Daoy (cell line): Measurements from ENCODE around the gene DRD2. TPM values are rescaled to one million over a fixed set of nuclear protein-coding genes. Genes with fewer than 3 reads are reported as not detected.

Experiments
- DNase-seq: peaks from one replicate; pipeline ENCODE4 v3.0.0-alpha.2; 2015; ENCODE audit warnings: low read depth
- total RNA-seq: library from RNA; depleted of rRNA; stranded (reverse); fragments of >200 nt; shearing (Covaris generic); gene quantifications from 2 replicates; pipeline ENCODE4 v1.2.3, GENCODE V29; 2014

DRD2 gene
- total RNA-seq, 1 experiment from 2014 or later, result 0.23 TPM

DNA sequence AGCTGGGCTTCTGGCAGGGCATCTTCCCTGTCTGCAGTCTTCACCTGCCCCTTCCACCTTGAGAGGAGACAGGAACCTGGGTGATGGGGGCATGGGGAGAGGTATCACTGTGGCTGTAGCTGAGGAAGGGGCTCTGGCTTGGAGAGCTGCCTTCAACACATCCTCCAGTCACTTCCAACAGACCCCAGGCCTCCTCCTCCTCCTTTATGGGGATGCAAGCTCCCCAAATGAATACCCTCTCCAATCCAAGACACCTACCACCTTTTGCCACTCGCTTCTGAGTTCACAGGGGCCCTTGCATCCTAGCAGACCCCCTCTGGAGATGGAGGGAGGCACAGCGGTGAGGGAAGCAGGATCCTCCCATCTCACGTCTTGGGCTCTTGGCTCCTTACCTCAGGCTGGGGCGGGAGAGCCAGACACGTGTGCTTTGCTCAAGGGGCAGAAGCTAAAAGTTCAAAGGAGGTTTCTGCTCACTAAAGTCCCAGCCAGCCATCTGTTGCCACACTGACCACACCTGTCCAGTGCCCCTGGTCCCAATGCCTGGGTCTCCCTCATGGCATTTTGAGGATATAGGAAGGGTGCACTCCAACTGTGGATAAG, 74.5 kb downstream of the DRD2 start:
- no peak for DNase-seq

DNA sequence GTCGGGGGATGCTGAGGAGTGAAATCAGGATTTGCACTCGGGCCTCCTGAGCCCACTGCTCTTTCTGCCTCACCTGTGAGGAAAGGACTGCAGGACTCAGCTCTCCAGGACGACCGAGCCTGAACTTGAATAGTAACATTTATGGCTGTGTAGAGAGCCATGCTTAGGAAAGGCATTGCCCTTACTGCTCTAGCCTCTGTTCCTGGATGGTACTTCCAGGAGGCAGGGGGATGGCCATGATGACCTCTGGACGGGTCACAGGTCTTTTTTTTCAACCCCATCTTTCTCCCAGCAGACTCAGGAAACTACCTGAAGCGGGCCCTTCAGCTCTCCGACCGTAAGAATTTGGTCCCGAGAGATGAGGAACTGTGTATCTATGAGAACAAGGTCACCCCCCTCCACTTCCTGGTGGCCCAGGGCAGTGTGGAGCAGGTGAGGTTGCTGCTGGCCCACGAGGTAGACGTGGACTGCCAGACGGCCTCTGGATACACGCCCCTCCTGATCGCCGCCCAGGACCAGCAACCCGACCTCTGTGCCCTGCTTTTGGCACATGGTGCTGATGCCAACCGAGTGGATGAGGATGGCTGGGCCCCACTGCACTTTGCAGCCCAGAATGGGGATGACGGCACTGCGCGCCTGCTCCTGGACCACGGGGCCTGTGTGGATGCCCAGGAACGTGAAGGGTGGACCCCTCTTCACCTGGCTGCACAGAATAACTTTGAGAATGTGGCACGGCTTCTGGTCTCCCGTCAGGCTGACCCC, 76.3 kb downstream of the DRD2 start:
- no peak for DNase-seq

- DNase-seq, result no peak
These were observed 77.4 kb downstream of the DRD2 start for GRCh38 chr11:113397821-113398220.

- no peak for DNase-seq
These were observed 78.0 kb downstream of the DRD2 start for GRCh38 chr11:113397212-113397611.

- DNase-seq, result no peak
These were observed 78.5 kb downstream of the DRD2 start for GRCh38 chr11:113396690-113397089.

DNA sequence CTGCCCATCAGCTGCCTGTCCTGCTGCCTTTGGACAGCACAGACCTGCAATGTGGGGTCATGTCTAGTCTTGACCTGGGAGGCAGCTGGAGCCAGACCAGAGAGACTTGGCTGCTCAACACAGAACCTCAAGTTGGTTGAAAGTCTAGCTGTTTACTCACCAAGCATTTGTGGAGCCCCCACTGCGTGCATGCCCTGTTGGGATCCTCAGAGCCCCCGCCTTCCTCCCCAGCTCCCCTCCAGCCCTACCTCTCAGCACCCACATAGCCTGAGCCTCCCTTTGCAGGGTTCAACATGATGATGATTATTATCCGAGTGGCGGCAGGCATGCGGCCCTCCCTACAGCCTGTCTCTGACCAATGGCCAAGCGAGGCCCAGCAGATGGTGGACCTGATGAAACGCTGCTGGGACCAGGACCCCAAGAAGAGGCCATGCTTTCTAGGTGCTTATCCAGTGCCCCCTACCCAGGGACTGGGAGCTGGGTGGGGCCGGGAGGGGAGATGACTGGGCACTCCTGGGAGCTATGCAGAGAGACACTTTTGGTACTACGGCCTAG, 79.3 kb downstream of the DRD2 start:
- no peak for DNase-seq

DNA sequence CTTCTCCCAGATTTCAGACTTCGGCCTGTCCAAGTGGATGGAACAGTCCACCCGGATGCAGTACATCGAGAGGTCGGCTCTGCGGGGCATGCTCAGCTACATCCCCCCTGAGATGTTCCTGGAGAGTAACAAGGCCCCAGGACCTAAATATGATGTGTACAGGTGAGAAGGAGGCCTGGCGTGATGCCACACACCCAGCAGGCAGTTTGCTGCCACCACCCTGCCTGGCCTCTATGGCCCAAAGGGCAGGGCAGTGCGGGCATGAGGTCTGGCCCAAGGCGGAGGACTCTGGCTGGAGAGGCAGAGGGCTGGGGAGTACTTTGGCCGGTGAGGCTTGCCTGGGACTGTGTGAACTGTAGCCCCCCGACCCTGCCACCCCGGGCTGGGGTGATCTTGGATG, 80.3 kb downstream of the DRD2 start:
- DNase-seq, result no peak

GRCh38 chr11:113393501-113393985, 81.7 kb downstream of the DRD2 start:
- no peak for DNase-seq

DNA sequence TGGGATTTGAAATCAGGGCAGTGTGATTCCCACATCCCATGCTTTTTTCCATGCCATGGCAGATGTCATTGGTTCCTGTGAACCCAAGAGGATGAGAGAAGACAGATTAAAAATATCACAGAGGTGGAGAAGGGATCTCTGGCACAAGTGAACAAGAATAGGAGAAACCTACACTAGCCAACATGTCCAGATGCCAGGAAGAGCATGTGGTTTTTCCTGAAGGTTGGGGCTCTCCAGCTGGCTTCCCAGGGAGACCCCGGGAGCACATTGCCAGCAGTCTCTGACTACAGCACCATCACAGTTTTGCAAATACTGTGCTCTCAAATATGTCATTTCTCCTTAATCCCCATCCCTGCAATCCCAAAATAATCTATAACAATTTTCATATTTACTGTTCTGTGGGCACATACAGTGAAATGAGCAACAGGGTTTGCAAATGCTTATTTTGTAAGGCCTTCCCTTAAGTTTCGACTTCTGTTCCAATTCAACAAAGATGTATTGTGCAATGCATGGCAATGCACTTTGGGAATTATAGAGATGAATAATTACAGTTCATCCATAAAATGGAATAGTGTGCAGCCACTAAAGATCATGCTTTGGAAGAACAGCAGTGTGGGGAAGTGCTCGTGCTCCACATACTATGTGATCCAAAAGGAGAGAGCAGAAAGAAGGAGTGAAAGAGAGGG, 82.8 kb downstream of the DRD2 start:
- DNase-seq, result no peak

DNA sequence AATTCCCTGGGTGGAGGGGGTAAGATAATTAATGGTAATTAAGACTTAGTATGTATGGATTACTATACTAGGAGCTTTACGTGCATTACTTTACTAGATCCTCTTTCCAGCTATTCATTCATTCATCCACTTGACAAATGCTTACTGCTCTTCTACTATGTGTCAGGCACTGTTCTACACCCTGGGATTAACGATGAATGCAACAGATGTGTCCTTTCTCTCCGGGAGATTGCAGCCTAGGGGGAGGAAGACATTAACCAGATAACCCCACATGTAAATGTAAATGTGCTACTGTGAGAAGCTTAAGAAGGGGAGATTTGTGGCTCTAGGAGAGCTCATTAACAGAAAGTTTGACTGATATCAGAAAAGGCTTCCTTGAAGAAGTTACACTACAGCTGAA, 85.9 kb downstream of the DRD2 start:
- no peak for DNase-seq

DNA sequence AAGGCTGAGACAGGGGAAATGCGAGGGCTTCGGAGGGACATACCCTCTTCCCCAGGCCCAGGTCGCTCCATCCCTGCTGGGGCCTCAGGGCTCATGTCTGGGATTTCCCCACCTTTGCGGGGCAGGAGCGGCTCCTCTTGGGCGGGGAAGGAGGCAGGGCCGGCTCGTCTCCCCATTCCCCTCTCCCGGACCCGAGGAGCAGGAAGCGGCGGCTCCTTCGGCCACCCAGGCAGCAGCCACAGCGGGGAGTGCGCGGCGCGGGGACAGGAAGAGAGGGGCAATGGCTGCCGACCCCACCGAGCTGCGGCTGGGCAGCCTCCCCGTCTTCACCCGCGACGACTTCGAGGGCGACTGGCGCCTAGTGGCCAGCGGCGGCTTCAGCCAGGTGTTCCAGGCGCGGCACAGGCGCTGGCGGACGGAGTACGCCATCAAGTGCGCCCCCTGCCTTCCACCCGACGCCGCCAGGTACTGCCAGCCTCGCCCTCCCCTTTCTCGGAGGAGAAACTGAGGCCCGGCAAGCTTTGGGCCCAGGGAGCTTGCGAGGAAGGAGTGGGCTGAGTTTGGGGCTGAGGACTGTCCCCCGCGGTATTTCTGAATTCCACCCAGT, 87.5 kb downstream of the DRD2 start, which contains the start of gene ANKK1:
ANKK1 (plus strand) TSS at position 175 of the 607 bp plus-strand sequence; CDS start at position 281, 106 bp downstream.
- DNase-seq, result no peak

DNA sequence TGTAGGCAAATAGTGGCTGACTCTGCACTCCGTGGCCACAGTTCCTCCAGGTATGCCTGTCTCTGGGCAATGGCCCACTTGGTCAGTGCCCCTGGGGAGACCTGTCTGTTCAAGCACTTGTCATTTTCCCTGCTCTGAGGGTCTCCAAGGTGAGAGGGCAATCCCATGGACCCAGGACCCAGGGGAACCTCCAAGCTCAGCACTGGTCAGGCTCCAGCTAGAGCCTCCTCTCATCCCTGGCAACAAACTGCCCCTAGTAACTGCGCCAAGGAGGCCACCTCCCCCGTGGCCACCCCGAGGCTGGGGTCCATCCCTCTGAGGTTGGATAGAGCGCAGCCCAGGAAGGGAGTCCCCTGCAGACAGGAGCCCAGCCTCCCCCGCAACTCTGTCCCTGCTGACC, 88.3 kb downstream of the DRD2 start:
- DNase-seq, result no peak

GRCh38 chr11:113385749-113386148, 89.4 kb downstream of the DRD2 start:
- DNase-seq, result no peak

DNA sequence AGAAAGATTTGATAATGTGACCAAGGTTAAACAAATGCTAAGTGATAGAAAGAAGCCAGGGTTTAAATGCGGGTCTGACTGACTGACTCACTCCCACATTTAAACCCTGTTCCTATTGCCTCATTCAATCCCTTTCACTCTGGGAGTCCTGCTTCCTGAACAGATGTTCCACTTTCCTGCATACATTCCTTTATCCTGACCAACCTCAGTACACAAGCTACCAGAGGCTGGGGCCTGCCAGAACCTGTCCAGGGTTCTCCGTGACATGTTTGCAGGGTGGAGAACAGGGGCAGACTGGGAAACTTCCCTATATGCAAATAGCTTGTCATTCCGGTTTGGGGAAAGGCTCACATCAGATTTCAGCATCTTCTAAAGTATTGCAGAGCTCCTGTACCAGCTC, 90.6 kb downstream of the DRD2 start:
- DNase-seq, result peak; percentile 80

- no peak for DNase-seq
These were observed 93.1 kb downstream of the DRD2 start for GRCh38 chr11:113382121-113382520.

GRCh38 chr11:113378692-113379091, 96.5 kb downstream of the DRD2 start:
- DNase-seq, result no peak

- DNase-seq, result no peak
These were observed 97.4 kb downstream of the DRD2 start for GRCh38 chr11:113377681-113378412.

GRCh38 chr11:113376156-113376555, 99.0 kb downstream of the DRD2 start:
- no peak for DNase-seq

GRCh38 chr11:113375402-113375801, 99.8 kb downstream of the DRD2 start:
- DNase-seq, result no peak

DNA sequence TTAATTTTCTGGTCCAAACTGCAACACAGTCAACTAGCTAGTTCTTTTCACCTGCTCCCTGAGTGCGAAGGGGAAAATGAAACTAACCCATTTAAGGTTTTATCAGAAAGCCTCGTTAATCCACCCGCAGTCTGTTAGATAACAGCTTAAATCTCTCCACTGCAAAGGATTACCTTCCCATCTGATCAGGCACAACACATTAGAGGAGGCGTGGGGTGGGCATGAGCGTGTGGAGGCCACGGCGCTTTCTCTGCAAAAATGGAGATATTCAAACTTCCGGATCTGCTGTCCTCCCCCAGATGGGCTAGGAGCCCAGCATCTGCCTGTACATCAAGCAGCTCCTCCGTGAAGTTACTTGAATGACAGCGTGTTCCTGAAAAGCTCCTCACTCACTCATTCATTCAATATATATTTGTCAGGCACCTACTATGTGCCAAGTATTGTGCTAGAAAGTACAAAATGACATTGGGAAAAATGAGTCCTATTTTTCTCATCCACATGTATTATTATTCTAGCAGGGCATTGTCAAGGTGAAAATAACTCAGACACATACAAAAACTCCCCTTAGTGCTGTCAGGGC, 101.1 kb downstream of the DRD2 start:
- DNase-seq, result no peak

DNA sequence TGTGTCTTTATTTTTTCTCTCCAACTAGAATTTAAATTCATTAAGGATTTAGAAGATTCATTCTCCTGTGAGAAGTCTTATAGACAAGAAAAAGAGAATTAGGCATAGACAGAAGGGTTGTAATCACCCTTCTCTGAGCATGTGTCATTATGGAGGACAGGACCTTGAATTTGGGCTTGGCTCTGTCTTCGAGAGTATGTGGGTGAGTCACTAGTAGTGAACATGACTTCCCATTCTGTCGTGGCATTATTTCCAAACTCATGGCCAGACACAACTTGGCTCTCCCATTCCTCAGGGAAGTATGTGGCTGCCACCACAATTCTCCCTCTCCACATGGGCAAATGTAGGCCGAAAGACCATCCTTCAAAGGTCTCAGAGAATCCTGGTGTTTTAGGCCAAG, 101.9 kb downstream of the DRD2 start:
- peak; percentile 30 for DNase-seq
